Activated CD4-positive, alpha-beta T cell treated with anti-CD3 and anti-CD28 coated beads, Interleukin-2, amount 10 ng/mL, durations not matched to agents 24 days and 14 days (primary cell): ENCODE data around the gene RDX. TPM values are rescaled to one million over a fixed set of nuclear protein-coding genes. Genes with fewer than 3 reads are reported as not detected.
"Not testable (repeated sequence)": the region's sequence is repeated elsewhere in the genome, so short reads cannot be mapped to it uniquely, and the experiment has no call there.

Experiments used
- DNase-seq: peaks from one replicate; pipeline ENCODE4 v3.0.0; 2022
- H3K27ac Mint-ChIP-seq: one replicate; pipeline ENCODE4 v1.8.0; 2022; ENCODE audit warnings: mild to moderate bottlenecking, mixed read lengths
- H3K27me3 Mint-ChIP-seq: one replicate; pipeline ENCODE4 v1.8.0; 2022; ENCODE audit warnings: mixed read lengths
- H3K36me3 Mint-ChIP-seq: one replicate; pipeline ENCODE4 v1.8.0; 2022; ENCODE audit warnings: low read depth, mild to moderate bottlenecking, mixed read lengths
- H3K4me1 Mint-ChIP-seq: one replicate; pipeline ENCODE4 v1.8.0; 2021; ENCODE audit warnings: mixed read lengths
- H3K4me3 Mint-ChIP-seq: one replicate; pipeline ENCODE4 v1.8.0; 2022; ENCODE audit warnings: mild to moderate bottlenecking, moderate library complexity, mixed read lengths
- H3K9me3 Mint-ChIP-seq: one replicate; pipeline ENCODE4 v1.8.0; 2021; ENCODE audit warnings: mixed read lengths
- intact Hi-C: fragments of 100-400 bp; cut with micrococcal nuclease; formaldehyde crosslinking; loops from one replicate; pipeline ENCODE4 v1.15.1; 2023
- total RNA-seq: library from RNA; stranded (reverse); gene quantifications from 2 replicates; pipeline ENCODE4 v1.2.3, GENCODE V29; 2022

Gene RDX
- total RNA-seq, 1 donor from 2014 or later = 88.4 TPM

DNA sequence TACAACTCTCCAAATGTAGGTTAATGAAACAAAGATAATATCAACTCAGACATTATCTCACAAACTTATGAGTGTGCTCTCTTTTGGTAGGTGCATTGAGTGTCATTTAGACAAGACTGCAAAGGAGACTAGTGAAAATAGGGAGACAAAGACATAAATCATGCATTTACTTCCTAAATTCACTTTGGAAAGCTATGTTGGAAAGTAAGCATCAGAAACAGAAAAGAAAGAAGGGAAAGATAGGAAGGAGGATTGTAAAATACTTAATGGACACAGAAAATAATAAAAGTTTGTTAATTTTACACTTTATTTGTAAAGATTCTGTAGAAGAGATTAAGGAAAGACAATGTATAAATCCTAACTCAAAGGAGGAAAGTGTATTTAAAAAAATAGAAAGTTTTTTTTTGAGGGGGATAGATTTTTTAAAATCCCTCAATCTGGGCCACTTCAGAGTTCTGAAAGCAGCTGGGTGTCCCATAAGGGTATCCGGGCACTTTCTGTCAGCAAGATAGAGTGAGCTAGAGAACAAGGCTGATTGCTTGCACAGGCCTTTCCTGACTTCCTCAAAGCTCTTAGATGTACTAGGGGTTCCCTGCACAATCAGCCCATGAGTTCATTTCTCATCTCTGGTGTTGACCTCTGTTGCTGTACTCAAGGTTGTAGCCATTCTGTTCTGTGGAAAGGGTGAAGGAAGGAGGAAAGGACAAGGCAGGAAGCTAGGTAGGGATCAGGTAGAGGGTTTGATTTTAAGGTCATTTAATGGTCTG lies 22.4 kb upstream of the RDX start:
- no peak for DNase-seq
- Mint-ChIP-seq H3K4me3 (no peak overlapping the region), H3K9me3 (no peaks in the 10 kb centered on the region), H3K27ac (no peak overlapping the region), H3K4me1 (no peaks in the 10 kb centered on the region), H3K36me3 (no peaks in the 10 kb centered on the region), H3K27me3 (peaks cover 6% of the 10 kb centered on the region)
- intact Hi-C loops = no loop called here

DNA sequence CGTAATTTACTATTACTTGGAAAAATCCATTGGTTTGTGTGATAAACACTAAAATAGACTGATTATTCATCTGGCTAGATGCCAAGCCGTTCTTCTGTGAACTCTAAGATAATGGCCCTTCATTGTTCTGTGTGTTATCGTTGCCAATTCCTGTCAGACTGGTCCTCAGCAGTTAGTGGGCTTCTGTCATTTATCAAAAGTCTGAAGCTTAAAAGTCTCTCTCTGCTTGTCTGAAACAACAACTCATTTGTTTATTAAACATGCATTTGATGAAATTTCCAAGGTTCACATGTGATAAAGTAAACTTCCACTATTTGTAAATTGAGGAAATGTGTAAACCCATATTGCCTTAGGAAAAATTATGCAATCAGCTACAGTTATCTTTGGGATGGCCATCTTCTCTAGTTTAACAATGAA lies 21.1 kb upstream of the RDX start:
- Mint-ChIP-seq H3K27me3 (peaks cover 6% of the 10 kb centered on the region), H3K9me3 (no peaks in the 10 kb centered on the region), H3K27ac (no peak overlapping the region), H3K4me1 (no peaks in the 10 kb centered on the region), H3K36me3 (no peaks in the 10 kb centered on the region), H3K4me3 (no peak overlapping the region)
- intact Hi-C loops = no loop called here
- DNase-seq = no peak

DNA sequence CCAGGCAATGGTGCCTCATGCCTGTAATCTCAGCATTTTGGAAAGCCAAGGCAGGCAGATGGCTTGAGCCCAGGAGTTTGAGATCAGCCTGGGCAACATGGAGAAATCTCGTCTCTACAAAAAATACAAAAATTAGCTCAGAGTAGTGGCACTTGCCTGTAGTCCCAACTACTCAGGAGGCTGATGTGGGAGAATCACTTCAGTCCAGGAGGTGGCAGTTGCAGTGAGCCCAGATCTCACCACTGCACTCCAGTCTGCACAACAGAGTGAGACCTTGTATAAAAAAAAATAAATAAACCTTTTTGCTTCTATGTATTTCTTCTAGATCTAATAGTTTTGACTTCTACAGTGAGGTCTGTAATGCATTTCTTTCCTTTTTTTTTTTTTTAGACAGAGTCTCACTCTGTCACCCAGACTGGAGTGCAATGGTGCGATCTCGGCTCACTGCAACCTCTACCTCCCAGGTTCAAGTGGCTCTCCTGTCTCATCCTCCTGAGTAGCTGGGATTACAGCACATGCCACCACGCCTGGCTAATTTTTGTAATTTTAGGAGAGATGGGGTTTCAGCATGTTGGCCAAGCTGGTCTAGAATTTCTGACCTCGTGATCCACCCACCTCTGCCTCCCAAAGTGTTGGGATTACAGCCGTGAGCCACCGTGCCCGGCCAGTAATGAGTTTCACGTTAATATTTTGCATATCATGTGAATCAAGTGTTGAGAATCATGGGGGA lies 18.1 kb upstream of the RDX start:
- intact Hi-C loops = no loop called here
- Mint-ChIP-seq H3K27ac (no peak overlapping the region), H3K4me1 (peaks cover 8% of the 10 kb centered on the region), H3K4me3 (no peak overlapping the region), H3K27me3 (peaks cover 6% of the 10 kb centered on the region), H3K9me3 (peaks cover 7% of the 10 kb centered on the region), H3K36me3 (peaks cover 3% of the 10 kb centered on the region)
- no peak for DNase-seq

DNA sequence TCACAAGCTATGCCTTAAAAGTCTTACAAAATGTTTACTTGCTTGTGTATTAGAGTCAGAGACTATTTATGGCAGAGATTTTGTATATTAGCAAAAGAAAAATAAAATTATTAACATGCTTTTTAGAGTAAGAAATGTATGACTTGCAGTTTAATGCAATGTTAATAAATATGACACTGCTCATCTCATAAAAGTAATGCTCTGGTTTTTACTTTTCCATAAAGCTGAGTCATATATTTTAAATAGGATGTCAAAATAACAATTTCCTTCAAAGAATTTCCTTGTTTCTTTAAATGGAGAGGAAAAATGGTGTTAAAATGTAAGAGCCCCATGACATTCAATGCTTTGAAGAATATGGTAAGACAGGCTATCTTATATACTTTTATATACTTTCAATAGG lies 16.3 kb upstream of the RDX start:
- Mint-ChIP-seq H3K4me1 (peaks cover 8% of the 10 kb centered on the region), H3K27ac (peak overlapping the region; percentile 82), H3K4me3 (no peak overlapping the region), H3K9me3 (peaks cover 7% of the 10 kb centered on the region), H3K27me3 (peaks cover 4% of the 10 kb centered on the region), H3K36me3 (peaks cover 3% of the 10 kb centered on the region)
- no peak for DNase-seq
- intact Hi-C loops = loop anchor here (1.0 to 2.0 kb wide), 2 partner anchors 16 to 37 kb away; no protein-coding TSS in a partner anchor

DNA sequence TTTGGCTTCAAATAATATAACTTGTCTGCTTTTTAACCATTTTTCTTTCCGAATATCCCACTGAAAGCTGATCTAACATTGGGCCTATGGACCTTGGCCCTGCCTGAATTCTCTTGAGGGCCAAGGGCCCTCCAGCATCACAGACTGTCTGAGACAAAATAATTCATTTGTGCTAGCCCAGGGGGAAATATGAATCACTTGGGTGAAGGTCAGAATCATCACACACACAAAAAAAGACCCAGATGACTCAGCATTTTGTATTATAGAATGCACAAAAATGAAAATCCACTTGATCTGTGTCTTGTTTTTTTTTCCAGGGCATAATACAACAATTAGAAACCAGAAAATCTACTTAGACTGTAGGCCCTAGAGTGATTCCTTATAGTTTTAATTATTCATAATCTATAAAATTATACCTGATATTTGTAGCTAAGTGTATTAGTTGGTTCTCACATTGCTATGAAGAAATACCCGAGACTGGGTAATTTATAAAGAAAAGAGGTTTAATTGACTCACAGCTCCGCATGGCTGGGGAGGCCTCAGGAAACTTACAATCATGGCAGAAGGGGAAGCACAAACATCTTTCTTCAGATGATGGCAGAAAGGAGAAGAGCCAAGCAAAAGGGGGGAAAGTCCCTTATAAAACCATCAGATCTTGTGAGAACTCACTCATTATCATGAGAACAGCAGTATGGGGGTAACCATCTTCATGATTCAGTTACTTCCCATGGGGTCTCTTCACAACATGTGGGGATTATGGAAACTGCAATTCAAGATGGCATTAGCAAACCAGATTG lies 15.6 kb upstream of the RDX start:
- intact Hi-C loops = loop anchor here (1.0 to 2.0 kb wide), 2 partner anchors 17 to 37 kb away; no protein-coding TSS in a partner anchor
- Mint-ChIP-seq H3K4me1 (peaks cover 8% of the 10 kb centered on the region), H3K4me3 (no peak overlapping the region), H3K36me3 (peaks cover 3% of the 10 kb centered on the region), H3K27ac (peak overlapping the region; percentile 82), H3K9me3 (peaks cover 7% of the 10 kb centered on the region), H3K27me3 (no peaks in the 10 kb centered on the region)
- no peak for DNase-seq

DNA sequence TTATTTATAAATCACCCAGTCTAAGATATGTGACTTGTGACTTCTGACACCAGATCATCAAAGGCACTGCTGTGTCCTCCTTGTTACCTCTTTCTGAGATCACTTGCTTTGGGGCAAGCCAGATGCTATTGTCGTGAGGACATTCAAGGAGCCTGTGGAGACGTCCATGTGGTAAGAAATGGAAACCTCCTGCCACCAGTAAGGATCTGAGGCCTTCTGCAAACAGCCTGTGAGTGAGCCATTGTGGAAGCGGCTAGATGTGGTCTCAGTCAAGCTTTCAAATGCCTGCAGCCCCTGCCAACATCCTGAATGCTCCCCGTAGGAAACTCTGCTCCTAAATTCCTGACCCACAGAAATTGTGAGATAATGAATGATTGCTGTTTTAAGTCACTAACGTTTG lies 11.7 kb upstream of the RDX start:
- no peak overlapping the region for H3K27ac Mint-ChIP-seq
- DNase-seq = peak; percentile 43
- peaks cover 7% of the 10 kb centered on the region for H3K9me3 Mint-ChIP-seq
- H3K4me1 Mint-ChIP-seq = peaks cover 8% of the 10 kb centered on the region
- no peaks in the 10 kb centered on the region for H3K27me3 Mint-ChIP-seq
- H3K36me3 Mint-ChIP-seq = peaks cover 3% of the 10 kb centered on the region
- intact Hi-C loops = no loop called here
- H3K4me3 Mint-ChIP-seq = no peak overlapping the region

DNA sequence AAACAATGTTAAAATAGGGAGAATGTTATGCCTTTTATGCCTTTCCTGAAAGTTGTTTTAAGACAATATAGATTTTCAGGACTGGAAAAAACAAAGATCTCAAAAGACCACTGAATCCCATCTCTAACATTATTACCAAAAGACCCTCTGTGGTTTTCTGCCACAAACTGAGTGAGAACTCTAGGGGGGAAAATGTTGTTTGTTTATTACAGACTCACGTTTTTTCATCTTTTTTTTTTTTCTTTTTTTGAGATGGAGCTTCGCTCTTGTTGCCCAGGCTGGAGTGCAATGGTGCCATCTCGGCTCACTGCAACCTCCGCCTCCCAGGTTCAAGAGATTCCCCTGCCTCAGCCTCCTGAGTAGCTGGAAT lies 9.6 kb upstream of the RDX start:
- DNase-seq, H3K27ac Mint-ChIP-seq, intact Hi-C loops, H3K4me3 Mint-ChIP-seq, H3K27me3 Mint-ChIP-seq, H3K9me3 Mint-ChIP-seq, H3K4me1 Mint-ChIP-seq, H3K36me3 Mint-ChIP-seq: not testable (repeated sequence)

DNA sequence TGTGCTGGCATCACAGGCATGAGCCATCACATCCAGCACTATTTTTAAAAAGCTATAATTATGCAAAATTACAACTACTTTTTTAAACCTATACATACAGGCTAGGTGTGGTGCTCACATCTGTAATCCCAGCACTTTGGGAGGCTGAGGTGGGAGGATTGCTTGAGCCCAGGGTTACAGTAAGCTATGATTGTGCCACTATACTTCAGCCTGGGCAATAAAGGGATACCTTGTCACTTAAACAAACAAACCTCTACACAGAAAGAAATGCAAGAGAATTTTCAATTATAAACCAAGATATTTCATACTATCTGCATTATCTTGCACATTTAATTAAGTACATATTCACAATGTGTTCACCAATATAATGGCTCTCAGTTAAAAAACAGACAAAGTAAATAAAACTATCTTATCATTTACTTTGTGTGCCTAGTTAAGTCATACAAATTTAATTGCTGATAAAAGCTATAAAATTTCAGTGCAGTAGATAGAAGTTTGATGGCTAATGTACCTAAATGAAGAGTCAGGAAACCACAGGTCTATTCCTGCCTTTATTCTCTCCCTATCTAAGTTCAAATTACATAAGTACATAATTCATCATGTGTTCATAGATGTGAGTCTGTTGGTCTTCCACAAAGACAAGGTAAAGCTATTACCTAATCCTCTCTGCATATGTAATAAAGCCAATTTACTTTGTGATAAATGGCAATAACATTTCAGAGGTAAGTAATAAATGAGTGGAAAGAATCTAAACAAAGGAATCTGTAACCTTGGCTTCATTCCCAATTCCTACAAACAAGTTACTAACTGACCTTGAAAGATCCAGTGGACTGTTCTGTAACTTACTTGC lies 9.0 kb upstream of the RDX start:
- no peaks in the 10 kb centered on the region for H3K4me1 Mint-ChIP-seq
- H3K4me3 Mint-ChIP-seq = no peak overlapping the region
- no peaks in the 10 kb centered on the region for H3K9me3 Mint-ChIP-seq
- H3K36me3 Mint-ChIP-seq = no peaks in the 10 kb centered on the region
- DNase-seq = no peak
- no peaks in the 10 kb centered on the region for H3K27me3 Mint-ChIP-seq
- H3K27ac Mint-ChIP-seq = no peak overlapping the region
- intact Hi-C loops = no loop called here

DNA sequence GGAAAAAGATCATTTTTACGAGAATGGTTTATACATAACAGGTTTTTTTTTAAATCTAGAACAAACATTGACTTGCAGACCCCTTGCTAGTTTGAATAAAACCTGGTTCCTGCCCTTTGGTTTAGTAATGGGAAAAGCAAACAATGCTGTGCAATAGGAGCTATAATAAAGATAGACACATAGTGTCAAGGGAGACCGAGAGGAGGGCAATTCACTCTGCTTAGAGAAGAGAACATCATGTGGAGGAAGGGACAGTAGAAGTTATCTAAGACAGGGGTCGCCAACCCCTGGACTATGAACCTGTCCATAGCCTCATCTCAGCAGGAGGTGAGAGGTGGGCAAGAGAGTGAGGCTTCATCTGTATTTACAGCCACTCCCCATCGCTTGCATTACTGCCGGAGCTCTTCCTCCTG lies 7.0 kb upstream of the RDX start:
- H3K27me3 Mint-ChIP-seq = no peaks in the 10 kb centered on the region
- H3K9me3 Mint-ChIP-seq = no peaks in the 10 kb centered on the region
- intact Hi-C loops = no loop called here
- H3K4me3 Mint-ChIP-seq = no peak overlapping the region
- H3K4me1 Mint-ChIP-seq = peaks cover 9% of the 10 kb centered on the region
- no peak overlapping the region for H3K27ac Mint-ChIP-seq
- H3K36me3 Mint-ChIP-seq = no peaks in the 10 kb centered on the region
- DNase-seq = no peak

DNA sequence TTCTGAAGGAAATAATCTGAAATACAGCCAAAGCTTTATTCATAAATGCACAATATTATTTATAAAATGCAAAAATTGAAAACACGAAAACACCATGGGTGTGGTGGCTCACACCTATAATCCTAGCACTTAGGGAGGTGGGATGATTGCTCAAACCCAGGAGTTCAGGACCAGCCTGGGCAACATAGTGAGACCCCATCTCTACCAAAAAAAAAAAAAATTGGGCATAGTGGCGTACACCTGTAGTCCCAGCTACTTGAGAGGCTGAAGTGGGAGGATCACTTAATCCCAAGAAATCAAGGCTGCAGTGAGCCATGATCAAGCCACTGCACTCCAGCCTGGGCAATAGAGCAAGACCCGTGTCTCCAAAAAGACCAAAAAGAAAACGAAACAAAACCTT lies 5.2 kb upstream of the RDX start:
- Mint-ChIP-seq H3K27me3 (no peaks in the 10 kb centered on the region), H3K4me3 (no peak overlapping the region), H3K36me3 (no peaks in the 10 kb centered on the region), H3K27ac (no peak overlapping the region), H3K4me1 (peaks cover 15% of the 10 kb centered on the region), H3K9me3 (no peaks in the 10 kb centered on the region)
- intact Hi-C loops = no loop called here
- no peak for DNase-seq

DNA sequence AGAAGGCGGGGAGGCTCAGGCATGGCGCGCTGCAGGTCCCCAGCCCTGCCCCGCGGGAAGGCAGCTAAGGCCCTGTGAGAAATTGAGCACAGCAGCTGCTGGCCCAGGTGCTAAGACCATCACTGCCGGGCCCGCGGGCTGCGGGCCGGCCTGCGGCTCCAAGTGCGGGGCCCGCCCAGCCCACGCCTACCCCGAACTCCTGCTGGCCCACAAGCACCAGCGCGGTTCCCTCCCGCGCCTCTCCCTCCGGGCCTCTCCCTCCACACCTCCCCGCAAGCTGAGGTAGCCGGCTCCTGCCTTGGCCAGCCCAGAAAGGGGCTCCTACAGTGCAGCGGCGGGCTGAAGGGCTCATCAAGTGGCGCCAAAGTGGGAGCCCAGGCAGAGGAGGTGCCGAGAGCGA lies 4.6 kb upstream of the RDX start:
- no peaks in the 10 kb centered on the region for H3K36me3 Mint-ChIP-seq
- no peaks in the 10 kb centered on the region for H3K27me3 Mint-ChIP-seq
- H3K9me3 Mint-ChIP-seq = no peaks in the 10 kb centered on the region
- no peak overlapping the region for H3K27ac Mint-ChIP-seq
- H3K4me1 Mint-ChIP-seq = peaks cover 15% of the 10 kb centered on the region
- DNase-seq = no peak
- intact Hi-C loops = no loop called here
- no peak overlapping the region for H3K4me3 Mint-ChIP-seq

DNA sequence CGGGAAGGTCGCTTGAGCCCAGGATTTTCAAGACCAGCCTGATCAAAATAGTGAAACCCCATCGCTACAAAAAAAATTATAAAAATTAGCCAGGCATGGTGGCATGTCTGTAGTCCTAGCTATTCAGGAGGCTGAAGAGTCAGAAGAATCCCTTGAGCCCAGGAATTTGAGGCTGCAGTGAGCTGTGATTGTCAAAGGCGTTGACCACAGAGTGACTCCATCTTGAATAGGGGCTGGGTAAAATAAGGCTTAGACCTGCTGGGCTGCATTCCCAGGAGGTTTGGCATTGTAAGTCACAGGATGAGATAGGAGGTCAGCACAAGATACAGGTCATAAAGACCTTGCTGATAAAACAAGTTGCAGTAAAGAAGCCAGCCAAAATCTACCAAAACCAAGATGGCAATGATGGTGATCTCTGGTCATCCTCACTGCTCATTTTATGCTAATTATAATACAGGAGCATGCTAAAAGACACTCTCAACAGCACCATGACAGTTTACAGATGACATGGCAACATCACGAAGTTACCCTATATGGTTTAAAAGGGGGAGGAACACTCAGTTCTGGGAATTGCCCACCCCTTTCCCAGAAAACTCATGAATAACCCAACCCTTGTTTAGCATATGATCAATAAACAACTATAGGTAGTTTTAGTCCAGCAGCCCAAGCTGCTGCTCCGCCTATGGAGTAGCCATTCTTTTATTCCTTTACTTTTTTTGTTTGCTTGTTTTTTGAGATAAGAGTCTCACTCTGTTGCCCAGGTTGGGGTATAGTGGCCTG lies 2.8 kb upstream of the RDX start:
- DNase-seq = no peak
- Mint-ChIP-seq H3K36me3 (peaks cover 8% of the 10 kb centered on the region), H3K27ac (no peak overlapping the region), H3K4me3 (no peak overlapping the region), H3K27me3 (no peaks in the 10 kb centered on the region), H3K9me3 (no peaks in the 10 kb centered on the region), H3K4me1 (peaks cover 25% of the 10 kb centered on the region)
- intact Hi-C loops = no loop called here

DNA sequence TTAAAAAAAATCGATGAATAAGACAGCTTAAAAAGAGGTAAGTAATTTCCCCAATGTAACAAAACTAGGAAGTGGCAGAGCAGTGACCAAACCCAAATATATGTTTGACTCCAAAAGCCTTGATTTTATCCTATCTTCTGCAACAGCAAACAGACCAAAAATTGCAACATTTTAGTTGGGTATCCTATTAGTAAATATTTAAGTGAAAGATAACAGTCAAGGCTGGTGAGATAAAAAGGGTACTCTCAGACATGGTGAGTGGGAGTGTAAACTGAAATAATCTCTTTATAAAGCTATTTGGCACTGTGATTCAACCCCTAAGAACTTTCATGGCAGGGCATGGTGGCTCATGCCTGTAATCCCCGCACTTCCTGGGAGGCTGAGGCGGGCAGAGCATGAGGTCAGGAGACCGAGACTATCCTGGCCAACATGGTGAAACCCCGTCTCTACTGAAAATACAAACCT lies 1.9 kb upstream of the RDX start:
- intact Hi-C loops = no loop called here
- DNase-seq = no peak
- no peaks in the 10 kb centered on the region for H3K9me3 Mint-ChIP-seq
- H3K36me3 Mint-ChIP-seq = peaks cover 12% of the 10 kb centered on the region
- no peak overlapping the region for H3K4me3 Mint-ChIP-seq
- H3K27ac Mint-ChIP-seq = no peak overlapping the region
- H3K4me1 Mint-ChIP-seq = peaks cover 32% of the 10 kb centered on the region
- H3K27me3 Mint-ChIP-seq = no peaks in the 10 kb centered on the region
